IPS-18c (cell line): Measurements from ENCODE around the gene RPL38.
"Not testable (repeated sequence)": the region's sequence is repeated elsewhere in the genome, so short reads cannot be mapped to it uniquely, and the experiment has no call there.

Source experiments
- H3K4me3 ChIP-seq: 2 replicates; pipeline ENCODE4 v1.7.0; 2013; ENCODE audit warnings: low read depth, mild to moderate bottlenecking, low read length, moderate library complexity; ENCODE audit not compliant: insufficient read depth
- H3K9me3 ChIP-seq: one replicate; pipeline ENCODE4 v1.6.1; 2013; ENCODE audit warnings: mild to moderate bottlenecking, low read length, moderate library complexity; ENCODE audit not compliant: control insufficient read depth, insufficient read depth

Gene RPL38

GRCh38 chr17:74179576-74179975 is 23.9 kb upstream of the RPL38 start:
- peaks cover 4% of the 10 kb centered on the region for H3K9me3 ChIP-seq
- H3K4me3 ChIP-seq, result no peak overlapping the region

GRCh38 chr17:74180336-74180735 is 23.1 kb upstream of the RPL38 start:
- H3K9me3 ChIP-seq, result peaks cover 4% of the 10 kb centered on the region
- no peak overlapping the region for H3K4me3 ChIP-seq

GRCh38 chr17:74181341-74181740 is 22.1 kb upstream of the RPL38 start:
- Histone ChIP-seq H3K9me3 (peaks cover 4% of the 10 kb centered on the region), H3K4me3 (no peak overlapping the region)

- no peak overlapping the region for H3K4me3 ChIP-seq
- H3K9me3 ChIP-seq, result peaks cover 2% of the 10 kb centered on the region
Observed at GRCh38 chr17:74182041-74182723, 21.3 kb upstream of the RPL38 start.

GRCh38 chr17:74183411-74183810 is 20.1 kb upstream of the RPL38 start:
- no peak overlapping the region for H3K4me3 ChIP-seq

GRCh38 chr17:74185571-74186185 is 17.8 kb upstream of the RPL38 start:
- H3K9me3 ChIP-seq, result no peaks in the 10 kb centered on the region
- no peak overlapping the region for H3K4me3 ChIP-seq

More at GRCh38 chr17:74183411-74183810, 20.1 kb upstream of the RPL38 start:
- H3K9me3 ChIP-seq, result peaks cover 2% of the 10 kb centered on the region

- H3K4me3 ChIP-seq, result no peak overlapping the region
- no peaks in the 10 kb centered on the region for H3K9me3 ChIP-seq
Observed at GRCh38 chr17:74186498-74186897, 17.0 kb upstream of the RPL38 start.

- H3K9me3 ChIP-seq, result no peaks in the 10 kb centered on the region
- H3K4me3 ChIP-seq, result no peak overlapping the region
Observed at GRCh38 chr17:74187761-74188160, 15.7 kb upstream of the RPL38 start.

- H3K4me3 ChIP-seq, H3K9me3 ChIP-seq: not testable (repeated sequence)
Observed at GRCh38 chr17:74188687-74189086, 14.8 kb upstream of the RPL38 start.

- Histone ChIP-seq H3K9me3 (no peaks in the 10 kb centered on the region), H3K4me3 (no peak overlapping the region)
Observed at GRCh38 chr17:74190154-74190553, 13.3 kb upstream of the RPL38 start.

GRCh38 chr17:74190807-74191406 is 12.6 kb upstream of the RPL38 start:
- H3K4me3 ChIP-seq, result no peak overlapping the region

GRCh38 chr17:74192950-74193781 is 10.3 kb upstream of the RPL38 start:
- no peak overlapping the region for H3K4me3 ChIP-seq
- H3K9me3 ChIP-seq, result no peaks in the 10 kb centered on the region

More at GRCh38 chr17:74190807-74191406, 12.6 kb upstream of the RPL38 start:
- H3K9me3 ChIP-seq, result no peaks in the 10 kb centered on the region

GRCh38 chr17:74194682-74195081 is 8.8 kb upstream of the RPL38 start:
- no peak overlapping the region for H3K4me3 ChIP-seq
- H3K9me3 ChIP-seq, result no peaks in the 10 kb centered on the region

GRCh38 chr17:74196541-74197317 is 6.7 kb upstream of the RPL38 start:
- no peak overlapping the region for H3K4me3 ChIP-seq
- no peaks in the 10 kb centered on the region for H3K9me3 ChIP-seq

GRCh38 chr17:74197801-74198200 is 5.7 kb upstream of the RPL38 start:
- Histone ChIP-seq H3K4me3 (no peak overlapping the region), H3K9me3 (no peaks in the 10 kb centered on the region)

- Histone ChIP-seq H3K9me3 (no peaks in the 10 kb centered on the region), H3K4me3 (no peak overlapping the region)
Observed at GRCh38 chr17:74198694-74199093, 4.8 kb upstream of the RPL38 start.
